Endothelial cell of umbilical vein (primary cell): ENCODE measurements around the gene MAP4K2. TPM values are rescaled to one million over a fixed set of nuclear protein-coding genes. Genes with fewer than 3 reads are reported as not detected.

Experiments used
- BruUV-seq: library from RNA; stranded (reverse); fragments of 400-500 nt; replicated peaks from 2 replicates; lab custom pipeline; 2021; lab: Mats Ljungman, UMichigan
- CTCF ChIA-PET: fragments of 300-600, 350-600 bp; sonication (Branson Sonifier 250); formaldehyde crosslinking; loops from one replicate; lab custom pipeline; 2021; ENCODE audit warnings: antibody characterized with exemption, inconsistent platforms; lab: Charles Lee
- POLR2A ChIA-PET: fragments of 300-600, 350-600 bp; sonication (Branson Sonifier 250); formaldehyde crosslinking; loops from one replicate; lab custom pipeline; 2021; ENCODE audit warnings: antibody characterized with exemption, inconsistent platforms; lab: Charles Lee
- DNase-seq: peaks from one replicate; pipeline ENCODE4 v3.0.0-alpha.2; 2011; ENCODE audit warnings: low read depth, low spot score
- FAIRE-seq: peaks from 2 replicates; lab custom pipeline; 2011; peaks lifted over from hg19 to GRCh38; lab: Jason Lieb, UNC
- H2AFZ ChIP-seq: 2 replicates; pipeline ENCODE4 v1.6.0; 2012; ENCODE audit warnings: low read depth, low read length, control low read depth, inconsistent platforms
- H3K27ac ChIP-seq: 2 replicates; pipeline ENCODE4 v1.5.1; 2011; ENCODE audit warnings: low read depth, mild to moderate bottlenecking, control low read depth, low read length, moderate library complexity; ENCODE audit not compliant: insufficient read depth
- H3K27me3 ChIP-seq, 2 experiments: 2 replicates each; pipeline versions ENCODE4 v1.6.0 to v1.6.1; 2011; ENCODE audit warnings: low read length in 2 of 2, mixed read lengths in 1 of 2; ENCODE audit not compliant: control insufficient read depth in 2 of 2, insufficient read depth in 2 of 2
- H3K36me3 ChIP-seq, 2 experiments: 2 replicates in 1 of 2; 3 replicates in 1 of 2; pipeline ENCODE4 v1.5.1; 2011; ENCODE audit warnings: low read length in 2 of 2, mild to moderate bottlenecking in 1 of 2, moderate library complexity in 1 of 2; ENCODE audit not compliant: control insufficient read depth in 2 of 2, insufficient read depth in 2 of 2; ENCODE audit errors: extremely low read depth in 1 of 2
- H3K4me1 ChIP-seq: 3 replicates; pipeline ENCODE4 v1.5.1; 2011; ENCODE audit warnings: mild to moderate bottlenecking, low read length; ENCODE audit not compliant: control insufficient read depth, insufficient read depth; ENCODE audit errors: extremely low read depth
- H3K4me2 ChIP-seq: 2 replicates; pipeline ENCODE4 v1.6.1; 2011; ENCODE audit warnings: low read length, control low read depth, mixed read lengths; ENCODE audit not compliant: insufficient read depth
- H3K4me3 ChIP-seq, 3 experiments: fragments of 200-600 bp in 1 of 3; sonication (generic), shearing (Covaris generic) in 1 of 3; replicated peaks in 1 of 3; 2 replicates each; pipeline ENCODE4 v1.5.1; 2011 to 2016; ENCODE audit warnings: control low read depth in 3 of 3, low read length in 3 of 3, mild to moderate bottlenecking in 2 of 3, inconsistent platforms in 1 of 3, low read depth in 1 of 3, moderate library complexity in 1 of 3; ENCODE audit not compliant: insufficient read depth in 1 of 3
- H3K79me2 ChIP-seq: 2 replicates; pipeline ENCODE4 v1.6.0; 2012; ENCODE audit warnings: low read length, inconsistent platforms; ENCODE audit not compliant: control insufficient read depth, insufficient read depth
- H3K9ac ChIP-seq: replicated peaks from 2 replicates; pipeline ENCODE3; 2011; ENCODE audit warnings: low read length, control low read depth; ENCODE audit not compliant: insufficient read depth; ENCODE audit errors: extremely low read depth
- H3K9me1 ChIP-seq: replicated peaks from 3 replicates; pipeline ENCODE4 v1.6.0; 2011; ENCODE audit warnings: mild to moderate bottlenecking, low read length; ENCODE audit not compliant: control insufficient read depth, insufficient read depth; ENCODE audit errors: extremely low read depth
- H3K9me3 ChIP-seq: replicated peaks from 2 replicates; pipeline ENCODE4 v1.5.1; 2012; ENCODE audit warnings: low read length, inconsistent platforms; ENCODE audit not compliant: control insufficient read depth, insufficient read depth
- H4K20me1 ChIP-seq: replicated peaks from 2 replicates; pipeline ENCODE3; 2011; ENCODE audit warnings: mild to moderate bottlenecking, low read length; ENCODE audit not compliant: control insufficient read depth, insufficient read depth; ENCODE audit errors: extremely low read depth
- EZH2 ChIP-seq: IDR thresholded peaks from 2 replicates; pipeline ENCODE4 v1.6.1; 2012; ENCODE audit warnings: borderline replicate concordance, low read depth, mild to moderate bottlenecking, moderate library complexity, low read length, inconsistent platforms; ENCODE audit not compliant: severe bottlenecking
- FOS ChIP-seq: IDR thresholded peaks from 2 replicates; pipeline ENCODE4 v1.6.1; 2011; ENCODE audit warnings: mild to moderate bottlenecking, low read length, moderate library complexity, borderline replicate concordance; ENCODE audit not compliant: insufficient read depth
- GATA2 ChIP-seq: IDR thresholded peaks from 2 replicates; pipeline ENCODE4 v1.7.0; 2011; ENCODE audit warnings: low read depth, mild to moderate bottlenecking, moderate library complexity, mixed read lengths, low read length; ENCODE audit not compliant: insufficient read length, insufficient read depth
- JUN ChIP-seq: IDR thresholded peaks from 2 replicates; pipeline ENCODE4 v1.6.1; 2011; ENCODE audit warnings: borderline replicate concordance, low read depth; ENCODE audit not compliant: insufficient read length, insufficient read depth
- MAX ChIP-seq: IDR thresholded peaks from 2 replicates; pipeline ENCODE4 v1.6.1; 2011; ENCODE audit not compliant: insufficient read depth, insufficient read length
- MYC ChIP-seq: IDR thresholded peaks from one replicate; pipeline ENCODE4 v1.6.1; 2011; ENCODE audit warnings: mild to moderate bottlenecking, low read depth, low read length
- POLR2A ChIP-seq: IDR thresholded peaks from 2 replicates; pipeline ENCODE4 v1.6.1; 2012; ENCODE audit warnings: low read depth, mild to moderate bottlenecking, control low read depth, low read length
- POLR2AphosphoS5 ChIP-seq: IDR thresholded peaks from 2 replicates; pipeline ENCODE4 v1.6.1; 2012; ENCODE audit warnings: low read depth, mild to moderate bottlenecking, control low read depth, low read length, moderate library complexity; ENCODE audit not compliant: insufficient read depth
- dilution Hi-C: fragments of 300-500 bp; cut with MboI; formaldehyde crosslinking; loops from one replicate; pipeline ENCODE4 v1.15.0; 2019; ENCODE audit warnings: low sequenced_read_pairs; ENCODE audit not compliant: extremely low pct_ligation_motif_present
- intact Hi-C: fragments of 100-400 bp; cut with micrococcal nuclease; formaldehyde crosslinking; loops from one replicate; pipeline ENCODE4 v1.10.0; 2022
- polyA plus RNA-seq, 4 experiments: library from polyadenylated mRNA; depleted of rRNA in 3 of 4; stranded (reverse) in 3 of 4; unstranded in 1 of 4; fragments of >200 nt; gene quantifications; 2 replicates each; pipeline versions ENCODE4 v1.2.1 to v1.2.3, GENCODE V29; 2011 to 2012; ENCODE audit warnings: missing spikeins in 1 of 4
- total RNA-seq: library from RNA; stranded (reverse); gene quantifications from 2 replicates; pipeline ENCODE4 v1.2.3, GENCODE V29; 2021

The MAP4K2 gene
- total and polyA plus RNA-seq, 2 donors (not counting 3 experiments of a cell fraction or from before 2014, with no cell fraction given) = 43.3 to 44.0 TPM

DNA sequence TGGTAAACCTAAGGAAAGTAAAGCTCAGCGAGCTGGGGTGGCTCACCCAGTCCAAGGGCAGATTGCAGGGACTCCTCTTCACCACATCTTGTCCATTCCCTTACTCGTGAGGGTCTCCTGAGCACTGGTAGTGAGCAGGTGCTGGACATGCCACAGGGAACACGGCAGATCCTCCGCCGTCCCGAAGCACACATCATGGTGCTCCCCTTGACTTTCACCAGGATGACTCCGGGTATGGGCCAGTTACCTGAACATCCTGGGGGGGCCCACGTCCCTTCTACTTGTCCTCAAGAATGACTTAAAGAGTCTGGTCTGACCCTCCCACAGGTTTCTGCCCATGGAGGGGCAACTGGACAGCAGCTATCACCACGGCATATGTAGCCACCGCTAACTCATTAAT is 16.7 kb downstream of the MAP4K2 start:
- Histone ChIP-seq H3K4me1 (no peaks in the 10 kb centered on the region), H2AFZ (no peak overlapping the region), H3K27ac (no peak overlapping the region), H3K36me3 (peaks cover 0 to 11% of the 10 kb centered on the region in 2 experiments), H3K9me1 (no peaks in the 10 kb centered on the region), H4K20me1 (no peaks in the 10 kb centered on the region), H3K4me3 (no peak overlapping the region), H3K9ac (no peak overlapping the region), H3K4me2 (no peak overlapping the region), H3K79me2 (no peaks in the 10 kb centered on the region), H3K9me3 (no peaks in the 10 kb centered on the region), H3K27me3 (no peaks in the 10 kb centered on the region)
- ChIA-PET CTCF (interaction anchor here (0.6 to 3.4 kb wide), 8 partner anchors 14 to 331 kb away, joined by 3 to 32 read pairs (median 4); partner anchors contain the start of genes CDC42BPG and ZNHIT2), POLR2A (no interaction called here)
- intact Hi-C loops = loop anchor here (2.0 kb wide), 2 partner anchors 14 to 58 kb away; partner anchors contain the start of gene CDC42BPG
- peak; percentile 66 for FAIRE-seq
- dilution Hi-C loops = no loop called here
- BruUV-seq = no TSS peak
- no peak for DNase-seq
- TF ChIP-seq POLR2A (no peak), MYC (no peak), MAX (no peak), GATA2 (no peak), FOS (no peak), EZH2 (no peak), JUN (no peak), POLR2AphosphoS5 (no peak)
